Muscle of back (tissue), 13 donors: ENCODE results near the gene UNG. TPM values are rescaled to one million over a fixed set of nuclear protein-coding genes. Genes with fewer than 3 reads are reported as not detected.
"Not testable (repeated sequence)": the region's sequence is repeated elsewhere in the genome, so short reads cannot be mapped to it uniquely, and the experiment has no call there.

Source experiments
- DNase-seq, 3 donors: peaks; one replicate each; pipeline versions ENCODE4 v3.0.0 to v3.0.0-alpha.2; 2013
- long read RNA-seq, 9 donors: transcript quantifications; one replicate each; lab custom pipeline, GENCODE V29; 2026
- polyA plus RNA-seq, 10 donors: library from polyadenylated mRNA; unstranded; fragments of 120-200 nt; gene quantifications; one replicate each; pipeline ENCODE4 v1.2.1, GENCODE V29; 2013; ENCODE audit not compliant: insufficient read length in 10 of 10

The UNG gene
- 10 to 100 TPM; 19.5 to 32.3 (median 23.9) TPM for polyA plus RNA-seq
- long read RNA-seq, donor 1, transcript UNG-202 (6 exons, 2,130 nt): major isoform, 8 of 8 reads
- long read RNA-seq, donor 1, partial matches to known transcripts: 0 of 8 reads
- long read RNA-seq, donor 1, other reads (novel, unspliced or antisense): 0 of 8 reads
- long read RNA-seq, donor 2, partial matches to known transcripts: 0 of 5 reads
- long read RNA-seq, donor 2, other reads (novel, unspliced or antisense): 0 of 5 reads
- long read RNA-seq, donor 3: 0 reads
- long read RNA-seq, donor 4, partial matches to known transcripts: 0 of 5 reads
- long read RNA-seq, donor 4, other reads (novel, unspliced or antisense): 0 of 5 reads
- long read RNA-seq, donor 5, transcript UNG-202 (6 exons, 2,130 nt): major isoform, 7 of 20 reads
- long read RNA-seq, donor 5, partial matches to known transcripts: 9 of 20 reads
- long read RNA-seq, donor 5, other reads (novel, unspliced or antisense): 0 of 20 reads
- long read RNA-seq, donor 6, transcript UNG-202 (6 exons, 2,130 nt): major isoform, 10 of 12 reads
- long read RNA-seq, donor 6, partial matches to known transcripts: 0 of 12 reads
- long read RNA-seq, donor 6, other reads (novel, unspliced or antisense): 0 of 12 reads
- long read RNA-seq, donor 7, partial matches to known transcripts: 0 of 7 reads
- long read RNA-seq, donor 7, other reads (novel, unspliced or antisense): 0 of 7 reads
- long read RNA-seq, donor 8, transcript UNG-202 (6 exons, 2,130 nt): major isoform, 8 of 18 reads
- long read RNA-seq, donor 8, partial matches to known transcripts: 5 of 18 reads
- long read RNA-seq, donor 8, other reads (novel, unspliced or antisense): 0 of 18 reads
- long read RNA-seq, donor 9, partial matches to known transcripts: 0 of 2 reads
- long read RNA-seq, donor 9, other reads (novel, unspliced or antisense): 0 of 2 reads

- peak; percentile 97 to 98 (median 97) for DNase-seq
Measured at GRCh38 chr12:109097435-109098182, at the start of gene UNG. Gene UNG (plus strand): TSS chr12:109097597. CDS start chr12:109097680, 83 bp downstream.

- DNase-seq: not testable (repeated sequence)
Measured at GRCh38 chr12:109048706-109049105, 48.7 kb upstream of the UNG start.

GRCh38 chr12:109049794-109050193 lies 47.6 kb upstream of the UNG start:
- DNase-seq: not testable (repeated sequence)

- DNase-seq: no peak
Measured at GRCh38 chr12:109052097-109052413, 45.3 kb upstream of the UNG start.

GRCh38 chr12:109052414-109053323 lies 44.7 kb upstream of the UNG start, which contains the start of gene USP30:
Gene USP30 (plus strand): TSS chr12:109052576. CDS start chr12:109052679, 103 bp downstream.
- peak; percentile 85 to 93 (median 89) for DNase-seq

- no peak for DNase-seq
Measured at GRCh38 chr12:109053382-109054123, 43.8 kb upstream of the UNG start.

GRCh38 chr12:109054124-109054513 lies 43.3 kb upstream of the UNG start:
- not testable (repeated sequence) for DNase-seq

GRCh38 chr12:109054520-109054919 lies 42.9 kb upstream of the UNG start:
- DNase-seq: no peak

- DNase-seq: no peak
Measured at GRCh38 chr12:109056891-109057290, 40.5 kb upstream of the UNG start.

GRCh38 chr12:109057376-109057775 lies 40.0 kb upstream of the UNG start:
- DNase-seq: no peak

- no peak for DNase-seq
Measured at GRCh38 chr12:109058773-109059172, 38.6 kb upstream of the UNG start.

- no peak for DNase-seq
Measured at GRCh38 chr12:109064143-109064542, 33.3 kb upstream of the UNG start.

- no peak for DNase-seq
Measured at GRCh38 chr12:109065154-109065852, 32.1 kb upstream of the UNG start.

GRCh38 chr12:109065853-109066193 lies 31.6 kb upstream of the UNG start:
- DNase-seq: no peak

- DNase-seq: peak in 1 of 3 donors; percentile 22
Measured at GRCh38 chr12:109069307-109070271, 27.8 kb upstream of the UNG start.

- DNase-seq: no peak
Measured at GRCh38 chr12:109074866-109075265, 22.5 kb upstream of the UNG start.

- no peak for DNase-seq
Measured at GRCh38 chr12:109082751-109083150, 14.6 kb upstream of the UNG start.

- no peak for DNase-seq
Measured at GRCh38 chr12:109084425-109084824, 13.0 kb upstream of the UNG start.
